ENCODE data around the gene ZFAND6. TPM values are rescaled to one million over a fixed set of nuclear protein-coding genes. Genes with fewer than 3 reads are reported as not detected.

Gene ZFAND6
- total RNA-seq, 1 donor from 2014 or later = 46.8 TPM

DNA sequence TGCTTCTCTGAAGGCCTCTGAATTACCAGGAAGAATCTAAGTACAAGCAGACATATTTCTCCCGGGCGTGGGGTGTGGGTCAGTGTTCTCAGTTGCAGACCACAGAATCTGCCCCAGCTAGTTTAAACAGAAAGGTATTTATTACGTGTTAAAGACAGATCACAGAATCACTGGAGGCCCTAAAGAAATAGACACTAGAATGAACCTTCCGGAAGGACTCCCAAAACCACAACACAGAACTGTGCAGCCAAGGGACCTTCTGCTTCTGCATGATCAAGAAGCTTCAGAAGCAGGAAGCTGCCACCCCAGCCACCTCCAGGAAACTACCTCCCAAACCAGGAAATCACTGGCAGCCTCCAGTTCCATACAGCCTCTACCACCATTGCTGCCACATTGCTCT is 32.7 kb upstream of the ZFAND6 start:
- no peak for DNase-seq (ENCODE audit: low spot score)

DNA sequence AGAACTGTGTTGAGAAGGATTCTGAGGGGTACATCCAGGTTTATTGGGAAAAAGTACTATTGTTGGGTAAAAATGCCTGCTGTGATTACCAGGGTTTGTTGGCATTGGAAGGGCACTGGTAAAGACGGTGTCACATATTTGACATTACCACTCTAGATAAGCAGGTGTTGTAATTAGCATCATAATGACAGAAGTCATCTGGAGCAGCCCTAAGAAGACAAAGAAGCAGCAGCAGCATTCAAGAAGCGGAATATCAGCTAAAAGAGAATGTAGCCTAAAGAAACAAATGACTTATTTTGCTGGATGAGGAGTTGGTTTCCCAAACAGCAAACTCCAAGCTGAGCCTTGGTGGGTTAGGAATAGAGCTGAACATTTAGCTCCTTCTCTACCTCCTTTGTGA is 30.5 kb upstream of the ZFAND6 start:
- H3K27me3 Mint-ChIP-seq (ENCODE audit: low read depth) = peaks cover 3% of the 10 kb centered on the region
- TF ChIP-seq, protein P1, sequence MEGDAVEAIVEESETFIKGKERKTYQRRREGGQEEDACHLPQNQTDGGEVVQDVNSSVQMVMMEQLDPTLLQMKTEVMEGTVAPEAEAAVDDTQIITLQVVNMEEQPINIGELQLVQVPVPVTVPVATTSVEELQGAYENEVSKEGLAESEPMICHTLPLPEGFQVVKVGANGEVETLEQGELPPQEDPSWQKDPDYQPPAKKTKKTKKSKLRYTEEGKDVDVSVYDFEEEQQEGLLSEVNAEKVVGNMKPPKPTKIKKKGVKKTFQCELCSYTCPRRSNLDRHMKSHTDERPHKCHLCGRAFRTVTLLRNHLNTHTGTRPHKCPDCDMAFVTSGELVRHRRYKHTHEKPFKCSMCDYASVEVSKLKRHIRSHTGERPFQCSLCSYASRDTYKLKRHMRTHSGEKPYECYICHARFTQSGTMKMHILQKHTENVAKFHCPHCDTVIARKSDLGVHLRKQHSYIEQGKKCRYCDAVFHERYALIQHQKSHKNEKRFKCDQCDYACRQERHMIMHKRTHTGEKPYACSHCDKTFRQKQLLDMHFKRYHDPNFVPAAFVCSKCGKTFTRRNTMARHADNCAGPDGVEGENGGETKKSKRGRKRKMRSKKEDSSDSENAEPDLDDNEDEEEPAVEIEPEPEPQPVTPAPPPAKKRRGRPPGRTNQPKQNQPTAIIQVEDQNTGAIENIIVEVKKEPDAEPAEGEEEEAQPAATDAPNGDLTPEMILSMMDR (IDR thresholded peaks at IDR 0.05) = no peak
- H3K9me3 Mint-ChIP-seq (ENCODE audit: low read depth) = no peaks in the 10 kb centered on the region

More for the DNA sequence above, 32.7 kb upstream of the ZFAND6 start:
- TF ChIP-seq, protein P1 (IDR thresholded peaks at IDR 0.05) = no peak
- no peak overlapping the region for H3K4me3 Mint-ChIP-seq (ENCODE audit: unreplicated experiment)
- peaks cover 1% of the 10 kb centered on the region for H3K4me1 Mint-ChIP-seq (ENCODE audit: low read depth)
- no peaks in the 10 kb centered on the region for H3K9me3 Mint-ChIP-seq (ENCODE audit: low read depth)
- no peak overlapping the region for H3K27ac Mint-ChIP-seq (ENCODE audit: unreplicated experiment)
- H3K36me3 Mint-ChIP-seq (ENCODE audit: low read depth) = no peaks in the 10 kb centered on the region
- H3K27me3 Mint-ChIP-seq (ENCODE audit: low read depth) = peaks cover 8% of the 10 kb centered on the region

DNA sequence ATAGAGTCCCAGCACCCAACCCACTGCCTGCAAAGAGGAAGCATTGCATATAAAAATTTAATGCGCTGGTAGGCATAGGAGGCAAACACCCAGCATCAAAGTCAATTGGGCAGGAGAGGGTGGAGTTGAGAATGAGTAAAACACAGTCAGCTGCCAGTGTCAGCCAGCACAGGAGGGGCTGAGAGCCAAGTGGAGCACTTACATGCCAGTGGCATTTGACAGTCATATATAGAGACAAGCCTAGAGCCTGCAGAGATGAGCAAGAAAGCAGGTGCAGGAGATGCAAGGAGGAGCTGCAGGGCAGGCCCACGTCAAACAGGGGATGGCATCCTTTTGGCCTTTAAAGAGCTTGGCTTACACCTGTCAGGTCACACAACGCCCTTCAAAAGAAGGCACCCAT is 27.6 kb upstream of the ZFAND6 start:
- Mint-ChIP-seq H3K9me3 (ENCODE audit: low read depth) (no peaks in the 10 kb centered on the region), H3K4me1 (ENCODE audit: low read depth) (peaks cover 17% of the 10 kb centered on the region)
- TF ChIP-seq, protein P1 (IDR thresholded peaks at IDR 0.05) = no peak

More for the DNA sequence above, 30.5 kb upstream of the ZFAND6 start:
- Mint-ChIP-seq H3K27ac (ENCODE audit: unreplicated experiment) (no peak overlapping the region), H3K4me1 (ENCODE audit: low read depth) (peaks cover 17% of the 10 kb centered on the region), H3K4me3 (ENCODE audit: unreplicated experiment) (no peak overlapping the region), H3K36me3 (ENCODE audit: low read depth) (no peaks in the 10 kb centered on the region)
- no peak for DNase-seq (ENCODE audit: low spot score)

DNA sequence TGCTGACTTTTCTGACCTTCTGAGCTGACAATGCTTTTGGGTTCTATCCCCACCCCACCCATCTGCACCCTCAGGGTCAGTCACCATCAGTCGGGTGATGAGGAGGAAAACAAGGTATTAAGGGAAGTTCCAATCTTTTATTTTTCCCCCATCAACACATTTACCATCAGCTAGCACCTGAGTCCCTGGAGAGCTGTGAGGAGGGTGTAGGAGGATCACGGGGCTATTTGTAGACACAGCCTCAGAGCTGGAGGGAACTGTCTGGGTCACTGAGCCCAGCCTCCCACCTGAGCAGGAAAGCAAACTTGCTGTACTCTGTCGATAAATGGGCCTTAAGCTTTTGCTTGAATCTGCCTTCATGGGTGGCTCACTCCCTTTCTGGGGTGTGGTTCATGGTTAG is 24.8 kb upstream of the ZFAND6 start:
- Mint-ChIP-seq H3K4me3 (ENCODE audit: unreplicated experiment) (no peak overlapping the region), H3K9me3 (ENCODE audit: low read depth) (peaks cover 3% of the 10 kb centered on the region), H3K27me3 (ENCODE audit: low read depth) (peaks cover 3% of the 10 kb centered on the region), H3K4me1 (ENCODE audit: low read depth) (peaks cover 17% of the 10 kb centered on the region), H3K27ac (ENCODE audit: unreplicated experiment) (no peak overlapping the region), H3K36me3 (ENCODE audit: low read depth) (no peaks in the 10 kb centered on the region)
- no peak for DNase-seq (ENCODE audit: low spot score)
- TF ChIP-seq, protein P1 (IDR thresholded peaks at IDR 0.05) = no peak

More for the DNA sequence above, 27.6 kb upstream of the ZFAND6 start:
- DNase-seq (ENCODE audit: low spot score) = no peak
- Mint-ChIP-seq H3K27ac (ENCODE audit: unreplicated experiment) (no peak overlapping the region), H3K27me3 (ENCODE audit: low read depth) (peaks cover 3% of the 10 kb centered on the region), H3K4me3 (ENCODE audit: unreplicated experiment) (no peak overlapping the region), H3K36me3 (ENCODE audit: low read depth) (no peaks in the 10 kb centered on the region)

DNA sequence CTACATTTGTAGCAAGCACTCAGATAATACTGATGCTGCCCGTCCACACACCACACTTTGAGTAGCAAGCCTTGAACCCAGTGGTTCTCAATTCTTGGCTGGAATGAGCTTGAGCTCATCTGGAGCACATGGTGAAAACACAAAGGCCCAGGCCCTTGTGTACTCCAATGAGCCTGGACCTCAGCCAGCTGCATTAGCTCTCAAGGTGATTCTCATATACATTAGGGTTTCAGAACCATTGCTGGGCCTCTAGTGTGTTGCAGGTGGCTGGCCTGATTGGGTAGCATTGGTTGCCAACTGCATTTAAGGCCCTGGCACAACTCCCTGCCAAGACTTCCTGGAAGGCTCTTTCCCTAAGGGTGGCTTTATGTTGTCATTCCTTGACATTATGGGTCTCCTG is 23.4 kb upstream of the ZFAND6 start:
- Mint-ChIP-seq H3K4me1 (ENCODE audit: low read depth) (peaks cover 17% of the 10 kb centered on the region), H3K4me3 (ENCODE audit: unreplicated experiment) (no peak overlapping the region), H3K36me3 (ENCODE audit: low read depth) (no peaks in the 10 kb centered on the region), H3K27ac (ENCODE audit: unreplicated experiment) (no peak overlapping the region), H3K27me3 (ENCODE audit: low read depth) (no peaks in the 10 kb centered on the region), H3K9me3 (ENCODE audit: low read depth) (peaks cover 3% of the 10 kb centered on the region)
- TF ChIP-seq, protein P1 (IDR thresholded peaks at IDR 0.05) = no peak
- DNase-seq (ENCODE audit: low spot score) = no peak
